Right lung (tissue), 5 donors: Measurements from ENCODE around the gene AVPR2. TPM values are rescaled to one million over a fixed set of nuclear protein-coding genes. Genes with fewer than 3 reads are reported as not detected.

Experiments used
- DNase-seq, 2 donors: peaks; one replicate each; pipeline ENCODE4 v3.0.0-alpha.2; 2013
- polyA plus RNA-seq, 5 donors: library from polyadenylated mRNA; unstranded; fragments of 120-200 nt; gene quantifications; one replicate each; pipeline versions ENCODE4 v1.2.1 to v1.2.3, GENCODE V29; 2013; ENCODE audit warnings: inconsistent platforms in 1 of 5, low replicate concordance in 1 of 5; ENCODE audit not compliant: insufficient read length in 5 of 5, insufficient read depth in 1 of 5

The AVPR2 gene
- polyA plus RNA-seq, 5 donors, result 0.58 to 1.3 (median 0.73) TPM

DNA sequence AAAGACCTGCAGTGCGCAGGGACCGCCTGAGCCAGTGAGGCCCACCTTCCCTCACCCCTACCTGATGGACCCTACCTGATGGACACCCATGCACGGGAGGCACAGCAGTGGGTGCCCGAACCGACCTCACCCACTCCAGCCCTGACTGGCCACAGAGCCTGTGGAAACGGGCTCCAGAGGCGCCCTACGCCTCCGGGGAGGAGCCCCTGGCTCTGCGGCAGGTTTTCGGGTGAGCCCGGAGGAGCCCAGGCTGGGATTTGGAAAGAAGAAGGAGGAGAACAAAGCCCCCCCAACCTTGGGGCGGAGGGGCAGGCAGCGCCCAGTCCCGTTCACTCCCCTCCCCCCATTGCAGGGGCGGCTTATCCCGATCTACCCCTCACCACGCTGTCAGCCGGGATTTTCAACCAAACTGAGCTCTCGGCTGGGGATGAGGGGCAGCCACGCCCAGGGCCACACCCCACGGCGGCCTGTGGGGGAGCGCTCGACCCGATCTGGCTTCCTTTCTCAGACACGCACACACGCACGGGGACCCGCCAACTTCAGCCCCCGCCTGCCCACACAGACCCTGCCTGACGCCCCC is 19.2 kb upstream of the AVPR2 start:
- no peak for DNase-seq

GRCh38 chrX:153885968-153886903 is 18.2 kb upstream of the AVPR2 start, which contains the start of gene L1CAM:
Gene L1CAM, minus strand, starts transcription at chrX:153886173. Its CDS starts 10,337 bp downstream, at chrX:153875836.
- DNase-seq, result no peak

DNA sequence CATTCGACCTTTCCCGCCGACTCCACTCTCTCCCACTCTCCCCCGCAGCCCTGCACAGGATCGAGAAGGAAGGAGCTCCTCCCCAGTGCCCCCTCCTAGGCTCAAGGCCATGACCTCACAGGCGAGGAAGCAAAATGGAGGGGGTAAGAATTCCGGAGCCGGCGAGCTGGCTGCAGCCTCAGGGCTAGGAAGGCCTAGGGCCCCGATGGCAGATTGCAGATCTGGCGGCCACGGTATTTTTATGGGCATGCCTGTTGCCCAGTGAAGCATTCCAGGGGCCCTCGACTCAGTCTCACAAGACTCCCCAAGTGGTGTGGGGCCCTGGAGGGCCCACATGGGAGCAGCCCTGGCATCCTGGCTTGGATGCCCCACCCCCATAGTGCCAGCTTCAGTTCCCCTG is 17.6 kb upstream of the AVPR2 start:
- DNase-seq, result no peak

- no peak for DNase-seq
Measured at GRCh38 chrX:153887385-153887784, 17.1 kb upstream of the AVPR2 start.

DNA sequence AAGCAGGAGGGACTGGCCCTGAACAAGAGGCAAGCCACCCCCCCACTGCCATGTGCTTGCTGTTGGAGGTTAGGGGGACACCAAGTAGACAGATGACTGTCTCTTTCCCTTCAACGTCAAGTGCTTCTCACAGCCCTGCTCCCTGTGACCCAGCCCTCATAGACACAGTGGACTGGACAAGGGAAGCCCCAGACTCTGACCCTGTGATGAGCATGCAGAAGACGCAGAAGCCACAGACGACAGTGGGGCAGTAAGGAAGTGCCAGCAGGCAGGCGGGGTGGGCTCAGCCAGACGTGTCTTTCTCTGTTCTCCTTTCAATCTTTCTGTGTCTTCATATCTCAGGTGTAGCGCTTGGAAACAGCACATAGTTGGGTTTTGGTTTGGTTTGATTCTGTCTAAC is 16.1 kb upstream of the AVPR2 start:
- no peak for DNase-seq

DNA sequence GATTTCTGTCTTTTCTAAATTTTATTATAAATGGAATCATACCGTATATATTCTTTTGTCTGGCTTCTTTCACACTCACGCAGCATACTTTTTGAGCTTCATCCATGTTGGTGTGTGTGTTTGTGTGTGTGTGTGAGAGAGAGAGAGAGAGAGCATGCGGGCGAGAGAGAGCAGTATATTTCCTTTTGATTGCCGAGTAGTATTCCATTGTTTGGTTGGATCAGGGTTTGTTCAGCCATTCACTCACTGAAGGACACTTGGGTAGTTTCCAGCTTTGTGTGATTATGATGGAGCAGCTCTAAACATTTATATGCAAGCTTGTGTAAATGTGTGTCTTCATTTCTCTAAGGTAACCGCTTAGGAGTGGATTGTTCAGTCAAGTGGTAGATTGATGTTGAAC is 15.3 kb upstream of the AVPR2 start:
- no peak for DNase-seq

DNA sequence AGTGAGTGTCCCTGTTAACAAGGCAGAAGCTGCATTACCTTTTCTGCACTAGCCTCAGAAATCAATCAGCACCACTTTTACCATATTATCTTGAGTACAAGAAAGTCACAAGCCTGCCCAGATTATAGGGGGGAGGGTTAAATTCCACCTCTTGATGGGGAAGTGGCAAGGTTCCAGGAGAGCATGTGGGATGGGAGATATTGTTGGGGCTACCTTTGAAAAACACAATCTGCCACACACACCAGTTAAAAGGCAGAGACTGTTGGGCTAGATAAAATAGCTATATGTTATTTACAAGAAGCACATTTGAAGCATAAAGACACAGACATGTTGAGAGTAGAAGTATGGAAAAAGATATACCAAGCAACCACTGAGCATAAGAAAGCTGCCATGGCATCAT is 6.6 kb upstream of the AVPR2 start:
- DNase-seq, result no peak

DNA sequence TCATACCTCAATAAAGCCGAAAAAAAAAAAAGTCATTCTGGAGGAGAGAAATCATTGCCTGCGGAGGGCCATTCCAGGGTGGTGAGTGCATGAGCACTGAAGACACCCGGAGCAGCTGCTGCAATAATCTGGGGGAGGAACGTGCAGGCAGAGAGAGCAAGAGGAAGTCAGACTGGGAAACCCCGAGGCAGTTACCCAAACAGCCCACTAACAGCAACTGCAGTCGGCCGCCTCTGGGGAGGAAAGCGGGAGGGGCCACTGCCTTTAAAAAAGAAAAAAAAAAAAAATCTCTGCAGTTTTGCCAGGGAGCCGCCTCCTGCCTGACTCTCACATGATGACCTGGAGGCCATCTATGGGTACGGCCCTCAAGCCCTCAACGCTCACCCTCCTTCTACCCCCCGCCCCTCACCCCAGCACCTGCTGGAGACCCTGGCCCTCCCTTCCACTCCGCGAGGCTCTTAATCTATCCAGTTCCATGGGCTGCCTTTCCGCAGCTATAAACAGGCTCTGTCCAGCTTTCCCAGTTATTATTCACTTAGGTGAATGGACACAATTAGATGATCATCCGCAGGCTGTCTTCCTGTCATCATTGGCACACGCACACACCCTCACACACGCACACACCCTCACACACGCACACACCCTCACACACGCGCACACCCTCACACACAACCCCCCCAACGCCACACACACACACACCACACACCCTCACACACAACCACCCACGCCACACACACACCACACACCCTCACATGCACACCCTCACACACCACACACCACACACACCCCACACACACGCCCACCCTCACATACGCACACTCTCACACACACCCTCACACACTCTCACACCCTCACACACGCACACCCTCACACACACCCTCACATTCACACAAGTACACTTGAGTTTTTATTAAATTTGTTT is 3.4 kb upstream of the AVPR2 start:
- no peak for DNase-seq

- DNase-seq, result no peak
Measured at GRCh38 chrX:153901753-153902140, 2.7 kb upstream of the AVPR2 start.

GRCh38 chrX:153902385-153902784 is 2.1 kb upstream of the AVPR2 start:
- no peak for DNase-seq

GRCh38 chrX:153903238-153903980 is 1.1 kb upstream of the AVPR2 start:
- no peak for DNase-seq

- no peak for DNase-seq
Measured at GRCh38 chrX:153905481-153906095, 1.1 kb downstream of the AVPR2 start.

GRCh38 chrX:153906126-153906917 is 1.8 kb downstream of the AVPR2 start:
- no peak for DNase-seq

DNA sequence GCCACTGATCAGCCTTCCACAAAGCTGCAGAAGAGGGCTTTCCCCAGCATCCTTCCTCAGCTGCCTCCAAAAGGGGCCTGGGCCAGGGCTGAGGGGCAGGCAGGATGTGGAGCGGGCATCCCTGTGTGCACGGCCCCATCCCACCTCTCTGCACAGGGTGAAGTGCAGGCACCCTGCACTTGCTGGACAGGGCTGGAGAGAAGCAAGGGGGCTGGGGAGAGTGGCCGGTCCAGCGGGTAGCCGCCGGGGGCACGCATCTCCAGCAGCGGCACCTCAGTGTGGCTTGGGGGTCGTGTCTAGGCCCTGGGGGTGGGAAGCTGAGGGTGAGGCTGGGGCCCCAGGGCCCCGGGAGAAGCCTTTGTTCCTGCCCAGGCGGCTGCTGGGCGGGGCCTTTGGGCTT is 3.0 kb downstream of the AVPR2 start:
- no peak for DNase-seq

- no peak for DNase-seq
Measured at GRCh38 chrX:153908219-153908860, 3.9 kb downstream of the AVPR2 start.

DNA sequence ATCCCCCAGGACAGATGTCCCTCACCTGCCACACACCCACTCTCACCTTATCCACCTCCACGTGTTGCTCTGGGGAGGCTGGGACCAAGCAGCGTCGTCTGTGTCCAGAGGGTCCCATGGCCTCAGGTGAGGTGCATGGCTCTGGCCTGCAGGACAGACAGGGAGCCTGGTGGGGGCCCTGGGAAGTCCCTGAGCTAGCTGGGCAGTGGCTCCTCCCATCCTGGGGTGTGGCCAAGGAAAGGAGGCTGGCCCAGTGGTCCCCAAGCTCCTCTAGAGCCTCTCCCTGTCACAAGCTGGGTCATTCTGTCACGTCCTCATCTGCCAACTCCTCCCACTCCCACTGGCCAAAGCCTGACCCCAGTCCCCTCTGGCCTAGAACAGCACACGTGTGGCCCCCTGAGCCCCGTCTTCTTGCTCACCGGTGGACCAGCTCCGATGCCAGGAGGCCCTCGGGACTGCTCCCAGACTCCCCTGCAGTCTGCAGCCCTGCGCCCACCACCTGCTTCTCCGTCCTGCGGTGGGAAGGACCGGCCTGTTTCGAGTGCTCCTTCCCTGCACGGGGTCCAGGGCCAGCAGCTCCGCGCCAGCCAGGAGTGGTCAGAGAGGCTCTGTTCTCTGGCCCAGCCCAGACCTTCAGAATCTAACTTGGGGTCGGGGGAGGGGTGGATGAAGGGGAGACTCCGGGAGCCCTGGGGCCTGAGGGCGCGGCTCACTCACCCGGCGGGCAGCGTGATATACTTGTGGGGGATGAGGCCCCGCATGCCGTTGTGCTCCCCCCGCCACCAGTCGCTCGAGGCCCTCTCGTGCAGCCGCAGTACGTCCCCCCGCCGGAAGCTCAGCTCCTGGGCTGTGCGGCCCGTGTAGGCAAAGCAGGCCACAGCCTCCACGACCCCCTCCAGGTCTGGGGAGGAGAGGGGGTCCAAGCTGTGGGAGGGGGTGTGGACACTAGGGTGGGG is 4.8 kb downstream of the AVPR2 start:
- no peak for DNase-seq

GRCh38 chrX:153909980-153910360 is 5.5 kb downstream of the AVPR2 start:
- DNase-seq, result no peak

GRCh38 chrX:153910446-153910845 is 6.0 kb downstream of the AVPR2 start:
- DNase-seq, result no peak
